Right lobe of liver (tissue), 4 donors: Measurements from ENCODE around the gene KDM8.

Experiments
- CTCF ChIP-seq, 4 donors: fragments of 200-600 bp in 3 of 4; fragments of 450-650 bp in 1 of 4; IDR thresholded peaks; one replicate each; pipeline versions ENCODE4 v1.5.1 to v1.8.0; 2016 to 2022; ENCODE audit warnings: antibody characterized with exemption in 4 of 4, mild to moderate bottlenecking in 2 of 4
- POLR2A ChIP-seq: fragments of 450-650 bp; IDR thresholded peaks from one replicate; pipeline ENCODE4 v1.6.1; 2017; ENCODE audit warnings: antibody characterized with exemption, mild to moderate bottlenecking
- donor health status: DM: no; HTN: no; CAD: no.
- donor health status: DM: no; HTN: no; CAD: no.
- donor health status: DM: no; HTN: yes; CAD: no.

DNA sequence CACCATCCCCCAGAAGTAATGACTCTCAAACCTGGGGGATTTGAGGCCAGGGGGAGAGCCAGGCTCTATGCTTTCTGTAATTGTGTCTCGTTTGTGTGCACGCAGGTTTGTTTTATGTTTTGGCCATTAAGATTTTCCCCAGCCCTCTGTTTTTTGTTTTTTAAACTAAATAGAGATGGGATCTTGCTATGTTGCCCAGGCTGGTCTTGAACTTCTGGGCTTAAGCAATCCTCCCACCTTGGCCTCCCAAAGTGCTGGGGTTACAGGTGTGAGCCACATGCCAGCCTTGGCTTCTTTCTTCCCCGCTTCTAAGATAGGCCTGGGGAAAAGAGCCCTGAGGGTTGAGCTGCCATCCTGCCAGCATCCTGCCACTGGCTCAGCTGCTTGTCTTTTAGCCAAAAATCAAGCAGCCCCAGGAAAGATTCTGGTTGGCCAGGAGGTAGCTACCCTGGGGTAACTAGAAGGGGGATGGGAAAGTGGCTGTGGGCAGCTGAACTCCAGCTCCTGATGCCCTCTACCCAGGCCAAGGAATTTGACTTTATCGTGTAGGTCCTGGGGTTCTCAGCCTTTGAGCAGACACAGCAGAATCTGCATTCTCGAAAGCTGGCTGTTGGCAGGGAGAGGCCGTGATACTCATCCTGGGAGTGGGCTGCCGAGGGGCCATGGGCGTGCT is 18.4 kb downstream of the KDM8 start:
- no peak for TF ChIP-seq CTCF (IDR thresholded peaks at IDR 0.05)
- TF ChIP-seq POLR2A: no peak
